Measurements from ENCODE around the gene IL10RB. TPM values are rescaled to one million over a fixed set of nuclear protein-coding genes. Genes with fewer than 3 reads are reported as not detected.
"Not testable (repeated sequence)": the region's sequence is repeated elsewhere in the genome, so short reads cannot be mapped to it uniquely, and the experiment has no call there.

IL10RB gene
- polyA plus RNA-seq, 3 donors = 29.5 to 34.0 (median 32.8) TPM

GRCh38 chr21:33239559-33240127, 26.5 kb upstream of the IL10RB start:
- not testable (repeated sequence) for DNase-seq (ENCODE audit: low read depth in 3 of 3, low spot score in 2 of 3)

GRCh38 chr21:33240404-33240803, 25.8 kb upstream of the IL10RB start:
- no peak for DNase-seq (ENCODE audit: low read depth in 3 of 3, low spot score in 2 of 3)

GRCh38 chr21:33241846-33242245, 24.3 kb upstream of the IL10RB start:
- DNase-seq (ENCODE audit: low read depth in 3 of 3, low spot score in 2 of 3) = no peak

- not testable (repeated sequence) for DNase-seq (ENCODE audit: low read depth in 3 of 3, low spot score in 2 of 3)
These were observed 23.3 kb upstream of the IL10RB start for GRCh38 chr21:33242846-33243245.

GRCh38 chr21:33244082-33244778, 21.9 kb upstream of the IL10RB start:
- DNase-seq (ENCODE audit: low read depth in 3 of 3, low spot score in 2 of 3) = no peak

GRCh38 chr21:33244779-33245105, 21.4 kb upstream of the IL10RB start:
- no peak for DNase-seq (ENCODE audit: low read depth in 3 of 3, low spot score in 2 of 3)

- no peak for DNase-seq (ENCODE audit: low read depth in 3 of 3, low spot score in 2 of 3)
These were observed 20.8 kb upstream of the IL10RB start for GRCh38 chr21:33245289-33245918.

- no peak for DNase-seq (ENCODE audit: low read depth in 3 of 3, low spot score in 2 of 3)
These were observed 19.7 kb upstream of the IL10RB start for GRCh38 chr21:33246506-33246905.

- DNase-seq (ENCODE audit: low read depth in 3 of 3, low spot score in 2 of 3) = no peak
These were observed 19.2 kb upstream of the IL10RB start for GRCh38 chr21:33246963-33247362.

- DNase-seq (ENCODE audit: low read depth in 3 of 3, low spot score in 2 of 3) = no peak
These were observed 18.6 kb upstream of the IL10RB start for GRCh38 chr21:33247599-33247998.

GRCh38 chr21:33249331-33250002, 16.7 kb upstream of the IL10RB start:
- no peak for DNase-seq (ENCODE audit: low read depth in 3 of 3, low spot score in 2 of 3)

- no peak for DNase-seq (ENCODE audit: low read depth in 3 of 3, low spot score in 2 of 3)
These were observed 15.0 kb upstream of the IL10RB start for GRCh38 chr21:33251119-33251518.

- not testable (repeated sequence) for DNase-seq (ENCODE audit: low read depth in 3 of 3, low spot score in 2 of 3)
These were observed 12.8 kb upstream of the IL10RB start for GRCh38 chr21:33253382-33253781.

- DNase-seq (ENCODE audit: low read depth in 3 of 3, low spot score in 2 of 3) = no peak
These were observed 11.4 kb upstream of the IL10RB start for GRCh38 chr21:33254766-33255165.

- no peak for DNase-seq (ENCODE audit: low read depth in 3 of 3, low spot score in 2 of 3)
These were observed 10.8 kb upstream of the IL10RB start for GRCh38 chr21:33255404-33255803.

GRCh38 chr21:33256019-33256418, 10.1 kb upstream of the IL10RB start:
- no peak for DNase-seq (ENCODE audit: low read depth in 3 of 3, low spot score in 2 of 3)

- DNase-seq (ENCODE audit: low read depth in 3 of 3, low spot score in 2 of 3) = no peak
These were observed 8.9 kb upstream of the IL10RB start for GRCh38 chr21:33257094-33257803.

GRCh38 chr21:33258475-33258874, 7.7 kb upstream of the IL10RB start:
- no peak for DNase-seq (ENCODE audit: low read depth in 3 of 3, low spot score in 2 of 3)

GRCh38 chr21:33259428-33259827, 6.7 kb upstream of the IL10RB start:
- no peak for DNase-seq (ENCODE audit: low read depth in 3 of 3, low spot score in 2 of 3)

- DNase-seq (ENCODE audit: low read depth in 3 of 3, low spot score in 2 of 3) = no peak
These were observed 6.2 kb upstream of the IL10RB start for GRCh38 chr21:33259995-33260394.

- DNase-seq (ENCODE audit: low read depth in 3 of 3, low spot score in 2 of 3) = no peak
These were observed 4.5 kb upstream of the IL10RB start for GRCh38 chr21:33261635-33262034.

Data from right renal cortex interstitium (tissue), 3 donors.